GM18505 (cell line): ENCODE data around the gene ARMC6.
"Not testable (repeated sequence)": the region's sequence is repeated elsewhere in the genome, so short reads cannot be mapped to it uniquely, and the experiment has no call there.

Source experiments
- ATAC-seq: cut with Tn5 transposase; IDR thresholded peaks from one replicate; pipeline ENCODE4 v1.9.1; 2021; ENCODE audit not compliant: unreplicated experiment
- POLR2A ChIP-seq: IDR thresholded peaks from 4 replicates; pipeline ENCODE4 v1.6.1; 2011; ENCODE audit warnings: borderline replicate concordance; ENCODE audit not compliant: insufficient read depth, insufficient read length; ENCODE audit errors: extremely low read depth

The ARMC6 gene

DNA sequence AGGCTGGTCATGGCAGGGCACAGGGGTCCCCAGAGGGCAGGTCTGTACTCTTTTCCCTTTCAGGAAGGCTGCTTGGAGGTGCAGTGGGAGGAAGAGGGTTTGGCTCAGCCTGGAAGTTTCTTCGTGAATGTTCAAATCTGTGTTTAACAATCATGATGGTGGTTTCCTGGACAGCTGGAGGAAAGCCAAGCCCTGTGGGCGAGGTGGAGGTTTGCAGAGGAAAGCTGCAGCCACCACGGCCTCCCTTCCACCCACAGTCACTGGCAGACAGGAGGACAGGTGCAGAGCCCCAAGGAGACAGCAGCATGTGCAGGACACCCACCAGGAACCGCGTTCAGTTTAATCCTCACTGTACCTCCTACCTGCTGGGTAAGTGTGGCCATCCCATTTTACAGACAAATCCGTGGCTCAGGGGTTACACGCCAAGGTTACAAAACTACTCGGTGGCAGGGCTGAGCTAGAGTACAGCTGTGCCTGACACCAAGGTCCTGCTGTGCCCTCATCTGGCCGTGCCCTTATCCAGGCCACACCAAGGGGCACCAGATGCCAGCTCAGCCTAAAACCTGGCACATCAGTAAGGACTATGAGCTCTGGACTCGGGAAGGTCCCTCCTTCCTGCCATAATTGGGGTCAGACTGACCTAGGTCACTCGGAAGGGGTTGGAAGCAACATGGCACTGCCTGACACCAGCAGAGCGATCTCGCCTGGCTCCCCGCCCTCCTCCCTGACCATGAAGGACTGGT, 34.2 kb upstream of the ARMC6 start:
- no peak for TF ChIP-seq POLR2A
- ATAC-seq = no peak

DNA sequence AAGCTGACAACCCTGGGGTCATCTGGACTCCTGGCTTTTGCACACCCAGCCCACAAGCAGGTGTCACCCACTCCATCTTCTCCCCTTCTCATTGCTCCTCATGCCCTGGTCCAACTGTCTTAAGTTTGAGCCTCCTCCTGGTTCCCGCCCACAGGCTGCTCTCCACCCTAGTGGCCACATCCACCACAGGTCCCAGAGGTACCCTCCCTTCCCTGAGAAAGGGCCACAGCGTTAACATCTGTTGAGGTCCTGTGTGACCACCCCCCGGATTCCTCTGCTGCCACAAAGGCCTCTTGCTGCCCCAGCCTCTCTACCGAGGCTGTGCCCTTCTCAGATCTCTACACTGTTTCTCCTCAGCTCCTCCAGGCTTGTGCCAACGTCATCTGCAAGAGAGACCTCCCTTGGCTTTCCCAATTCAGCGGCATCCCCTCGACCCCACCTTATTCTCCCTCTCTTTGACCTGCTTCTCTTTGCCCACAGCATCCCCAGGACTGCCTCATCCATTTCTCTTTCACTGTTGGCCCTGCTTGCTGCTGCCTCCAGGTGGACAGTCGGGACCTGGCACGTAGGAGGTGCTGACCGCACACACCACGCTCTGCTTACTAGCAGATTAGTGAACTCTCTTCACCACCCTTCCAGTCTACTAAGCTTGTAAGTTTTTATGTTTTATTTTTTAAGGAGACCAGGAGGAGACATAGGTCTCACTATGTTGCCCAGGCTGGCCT, 33.3 kb upstream of the ARMC6 start:
- no peak for TF ChIP-seq POLR2A

DNA sequence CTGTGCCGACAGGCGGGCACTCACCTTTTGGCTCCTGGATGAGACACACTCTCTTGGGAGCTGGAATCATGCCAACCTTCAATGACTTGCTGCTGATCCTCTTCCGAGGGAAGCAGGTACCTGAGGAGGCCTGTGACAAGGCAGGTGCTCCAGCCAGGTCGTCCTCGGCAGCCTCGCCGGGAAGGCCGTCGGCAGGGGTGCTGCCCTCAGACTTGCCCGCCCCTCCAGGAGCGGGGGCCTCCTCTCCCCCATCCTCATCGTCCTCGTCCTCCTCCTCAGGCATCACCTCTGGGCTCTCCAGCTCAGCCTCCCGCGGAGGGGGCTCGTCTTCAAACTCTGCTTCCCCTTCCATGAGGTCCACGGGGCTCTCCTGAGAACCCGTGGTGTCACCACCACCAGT, 29.3 kb upstream of the ARMC6 start:
- no peak for ATAC-seq
- TF ChIP-seq POLR2A = no peak

More for the DNA sequence above, 33.3 kb upstream of the ARMC6 start:
- ATAC-seq = no peak

DNA sequence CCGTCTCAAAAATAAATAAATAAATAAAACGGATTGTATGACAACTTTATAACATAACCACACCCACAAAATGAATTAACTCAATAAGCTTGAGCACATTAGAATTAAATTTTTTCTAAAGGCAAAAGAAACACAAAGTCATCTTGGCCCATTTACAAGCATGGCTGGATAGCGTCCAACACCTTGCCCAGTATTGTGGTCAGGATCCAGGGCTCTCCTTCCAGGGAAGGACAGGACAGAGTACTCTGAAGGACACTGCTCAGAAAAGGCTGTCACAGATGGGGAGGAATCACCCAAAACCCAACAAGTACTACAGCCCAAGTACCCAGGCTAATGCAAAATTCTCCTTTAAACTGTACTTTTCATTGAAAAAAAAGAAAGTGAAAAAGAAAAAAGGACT, 27.2 kb upstream of the ARMC6 start:
- TF ChIP-seq POLR2A = no peak
- no peak for ATAC-seq

DNA sequence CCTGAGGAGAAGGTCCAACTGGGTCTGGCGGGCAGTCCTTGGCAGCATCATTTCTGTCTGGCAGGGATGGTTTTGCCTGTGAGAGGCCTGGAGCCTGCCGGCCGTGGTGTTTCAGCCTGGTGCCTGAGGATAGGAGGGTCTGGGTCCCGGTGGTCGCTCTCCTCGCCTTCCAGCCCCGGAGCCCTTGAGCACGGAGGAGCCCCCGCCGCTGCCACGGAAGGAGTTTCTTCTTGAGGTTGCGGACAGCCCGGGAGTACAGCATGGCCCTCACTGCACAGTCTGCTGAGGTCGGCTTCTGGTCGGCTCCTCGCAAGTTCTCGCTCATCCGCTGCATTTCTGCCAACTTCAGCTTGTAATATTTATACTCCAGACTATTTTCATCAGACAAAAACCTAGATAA, 23.5 kb upstream of the ARMC6 start:
- no peak for ATAC-seq
- TF ChIP-seq POLR2A = no peak

DNA sequence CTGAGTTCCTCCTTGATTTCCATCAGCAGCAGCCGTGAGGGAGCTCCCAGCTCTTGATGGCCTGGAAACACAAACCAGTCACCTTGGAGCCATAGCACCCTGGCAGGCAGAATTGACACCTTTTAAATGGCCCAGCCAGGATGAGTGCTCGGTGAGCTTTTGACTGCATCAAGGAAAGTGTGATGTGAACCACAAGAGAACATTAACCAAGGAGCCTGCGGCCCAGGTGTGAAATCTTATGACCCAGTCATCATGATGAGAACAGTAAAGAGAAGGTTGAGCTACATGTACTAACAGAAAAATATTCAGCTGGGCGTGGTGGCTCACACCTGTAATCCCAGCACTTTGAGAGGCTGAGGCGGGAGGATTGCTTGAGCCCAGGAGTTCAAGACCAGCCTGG, 22.9 kb upstream of the ARMC6 start:
- ATAC-seq = no peak
- no peak for TF ChIP-seq POLR2A

DNA sequence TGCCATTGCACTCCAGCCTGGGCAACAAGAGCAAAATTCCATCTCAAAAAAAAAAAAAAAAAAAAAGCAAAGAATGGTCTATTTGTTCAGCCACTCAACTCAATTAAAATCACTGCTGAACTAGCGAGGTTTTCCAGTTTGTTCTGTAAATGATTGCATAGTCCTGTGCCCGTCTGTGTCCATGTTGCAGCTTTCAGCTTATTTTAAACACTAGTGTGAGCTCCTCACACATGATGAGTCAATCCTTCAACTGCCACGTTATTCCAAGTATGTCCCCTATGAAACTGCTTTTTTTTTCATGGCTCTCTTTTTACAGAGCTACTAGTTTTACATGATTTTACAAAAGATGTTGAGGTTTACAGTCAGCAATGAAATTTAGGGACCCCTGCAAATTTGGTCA, 12.3 kb upstream of the ARMC6 start:
- TF ChIP-seq POLR2A = no peak
- ATAC-seq = no peak

DNA sequence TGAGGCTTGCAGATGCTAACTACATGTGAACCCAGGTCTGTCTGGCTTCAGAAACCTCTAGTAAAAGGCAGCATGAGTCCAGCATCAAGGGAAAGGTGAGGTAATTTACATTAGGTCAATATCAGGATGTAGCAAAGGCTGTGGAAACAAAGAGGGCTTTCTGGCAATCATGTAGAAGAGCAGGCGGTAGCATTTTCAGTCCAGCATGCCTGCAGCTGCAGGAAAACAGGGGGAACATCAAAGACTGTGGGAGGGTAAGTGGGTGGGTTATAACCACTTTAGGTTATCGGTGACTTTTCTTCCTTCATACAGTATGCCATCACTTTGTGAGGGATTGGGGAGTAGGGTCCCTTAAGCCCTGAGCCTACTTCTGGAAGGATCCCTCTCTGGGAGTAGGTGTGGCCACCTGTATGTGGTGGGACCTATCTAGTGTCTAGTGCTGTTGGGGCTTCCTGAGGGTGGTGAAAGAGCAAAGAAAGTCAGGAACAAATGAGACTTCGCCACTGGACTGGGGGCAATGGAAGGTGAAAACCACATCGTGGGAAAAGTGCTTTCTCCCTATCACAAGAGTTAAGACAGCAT, 10.9 kb upstream of the ARMC6 start:
- ATAC-seq = no peak

DNA sequence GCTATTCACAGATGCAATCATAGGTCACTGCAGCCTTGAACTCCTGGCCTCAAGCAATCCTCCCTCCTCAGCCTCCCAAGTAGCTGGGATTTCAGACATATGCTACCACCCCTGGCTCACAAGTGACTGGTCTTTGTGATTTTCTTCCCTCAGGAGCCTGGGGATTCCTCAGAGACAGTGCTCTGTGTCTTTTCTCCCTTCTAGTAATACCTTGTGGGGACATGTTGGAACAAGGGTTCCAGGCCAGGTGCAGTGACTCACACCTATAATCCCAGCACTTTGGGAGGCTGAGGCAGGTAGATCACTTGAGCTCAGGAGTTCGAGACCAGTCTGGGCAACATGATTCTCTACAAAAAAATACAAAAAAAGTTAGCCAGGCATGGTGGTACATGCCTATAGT, 10.0 kb upstream of the ARMC6 start:
- ATAC-seq = not testable (repeated sequence)

More for the DNA sequence above, 10.9 kb upstream of the ARMC6 start:
- TF ChIP-seq POLR2A = no peak

DNA sequence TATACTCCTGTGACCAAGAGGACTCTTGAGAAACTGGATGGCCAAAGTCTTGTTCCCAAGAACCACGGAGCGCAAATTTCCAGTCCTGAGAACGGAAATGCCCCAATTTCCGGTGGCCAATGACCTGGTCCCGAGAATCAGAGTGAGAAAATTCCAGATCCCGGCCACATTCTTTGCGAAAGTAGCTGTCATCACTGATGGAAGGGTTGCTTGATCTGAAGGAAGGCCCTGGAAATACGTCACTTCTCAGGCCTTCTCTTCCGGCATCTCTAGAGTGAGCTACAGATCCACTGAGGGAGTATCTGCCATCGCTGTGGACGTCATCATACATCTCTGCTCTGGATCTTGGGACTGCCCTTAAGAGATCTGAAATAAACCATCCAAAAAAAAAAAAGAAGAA, 7.5 kb upstream of the ARMC6 start:
- ATAC-seq = no peak
- TF ChIP-seq POLR2A = no peak

DNA sequence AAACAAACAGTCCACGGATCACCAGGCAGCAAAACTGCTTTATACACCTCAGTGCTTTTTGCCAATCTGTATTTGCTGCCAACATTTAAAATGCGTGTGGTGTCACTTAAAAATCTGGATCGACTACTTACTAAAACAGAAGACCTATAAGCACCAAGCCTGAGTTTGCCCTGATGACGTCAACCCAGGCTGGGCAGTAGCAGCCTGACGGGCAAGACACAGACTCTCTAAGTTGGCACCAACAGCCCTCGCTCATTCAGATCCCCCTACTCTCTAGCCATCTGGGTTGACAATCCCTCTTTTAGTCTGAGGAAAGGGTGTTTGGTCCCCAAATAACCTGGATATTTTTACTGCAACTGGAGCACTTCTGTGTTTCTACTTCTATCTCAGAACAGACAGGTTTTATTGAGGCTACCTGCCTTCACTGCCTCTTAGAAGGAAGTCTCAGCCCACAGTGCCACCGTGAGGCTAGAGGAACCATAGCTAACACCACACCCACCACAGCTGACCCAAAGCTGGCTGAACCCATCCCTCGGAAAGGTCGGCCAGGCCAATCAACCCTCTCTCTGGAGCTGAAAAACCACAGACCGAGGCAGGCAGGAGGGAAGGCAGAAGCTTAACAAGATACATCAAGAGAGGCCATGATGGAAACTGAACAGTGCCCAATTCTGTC, 7.0 kb upstream of the ARMC6 start:
- no peak for ATAC-seq
- no peak for TF ChIP-seq POLR2A

DNA sequence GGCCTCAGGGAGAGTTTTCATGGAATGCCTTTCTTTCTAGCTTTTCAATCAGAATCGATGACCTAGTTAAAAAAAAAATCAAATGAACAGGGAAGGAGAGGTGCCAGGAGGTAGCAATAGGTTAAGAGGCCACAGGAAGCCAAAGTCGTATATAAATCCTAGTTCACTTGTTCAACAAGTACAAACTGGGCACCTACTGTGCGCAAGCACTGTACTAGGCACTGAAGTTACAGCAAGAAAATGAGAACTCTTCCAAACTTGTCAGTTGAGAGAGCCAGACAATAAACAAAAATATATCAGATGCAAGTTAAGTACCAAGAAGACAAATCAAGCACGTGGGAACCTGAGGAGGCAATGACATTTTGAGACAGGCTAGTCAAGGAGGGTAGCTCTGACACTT, 6.2 kb upstream of the ARMC6 start:
- no peak for ATAC-seq

DNA sequence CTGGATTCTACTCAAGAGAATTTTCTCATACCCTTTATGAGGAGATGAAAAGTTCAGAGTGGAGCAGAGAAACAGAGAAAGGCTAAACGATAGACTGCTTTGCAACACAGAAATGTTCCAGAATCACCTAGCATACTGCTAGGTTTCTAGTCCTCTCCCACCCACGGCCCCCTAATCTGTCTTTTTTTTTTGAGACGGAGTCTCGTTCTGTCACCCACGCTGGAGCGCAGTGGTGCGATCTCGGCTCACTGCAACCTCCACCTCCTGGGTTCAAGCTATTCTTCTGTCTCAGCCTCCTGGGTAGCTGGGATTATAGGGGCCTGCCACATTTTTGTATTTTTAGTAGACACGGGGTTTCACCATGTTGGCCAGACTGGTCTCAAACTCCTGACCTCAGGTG, 4.9 kb upstream of the ARMC6 start:
- no peak for TF ChIP-seq POLR2A
- ATAC-seq = no peak

More for the DNA sequence above, 6.2 kb upstream of the ARMC6 start:
- TF ChIP-seq POLR2A = no peak
